HepG2 (cell line): ENCODE results near the gene SH3GLB2. TPM values are rescaled to one million over a fixed set of nuclear protein-coding genes. Genes with fewer than 3 reads are reported as not detected.
A peak's percentile ranks its signal among the peaks of the same experiment; 100 is the strongest.

Experiments
- BRCA1 ChIP-seq: sonication (generic); formaldehyde crosslinking; IDR thresholded peaks from 2 replicates; pipeline ENCODE4 v1.4.0; 2020; ENCODE audit warnings: missing genetic modification reagents
- ELK4 ChIP-seq: sonication (generic); formaldehyde crosslinking; IDR thresholded peaks from 2 replicates; pipeline ENCODE4 v1.9.0; 2021; ENCODE audit warnings: missing genetic modification reagents, borderline replicate concordance
- GZF1 ChIP-seq: sonication (generic); formaldehyde crosslinking; IDR thresholded peaks from 2 replicates; pipeline ENCODE4 v1.5.1; 2020; ENCODE audit warnings: mild to moderate bottlenecking, missing genetic modification reagents
- HIC2 ChIP-seq: sonication (generic); formaldehyde crosslinking; IDR thresholded peaks from 2 replicates; pipeline ENCODE4 v1.9.0; 2022; ENCODE audit warnings: low read depth, missing genetic modification reagents
- KDM4B ChIP-seq: sonication (generic); formaldehyde crosslinking; IDR thresholded peaks from 2 replicates; pipeline ENCODE4 v1.4.0; 2020; ENCODE audit warnings: missing genetic modification reagents
- KLF11 ChIP-seq: IDR thresholded peaks from 2 replicates; pipeline ENCODE4 v1.6.1; 2016; ENCODE audit warnings: missing compliant biosample characterization
- KLF9 ChIP-seq: IDR thresholded peaks from 2 replicates; pipeline ENCODE4 v1.6.1; 2016; ENCODE audit warnings: low read depth
- MIER3 ChIP-seq: IDR thresholded peaks from 2 replicates; pipeline ENCODE4 v1.6.1; 2016; ENCODE audit warnings: missing compliant biosample characterization, borderline replicate concordance
- MTA1 ChIP-seq: sonication (generic); formaldehyde crosslinking; IDR thresholded peaks from 2 replicates; pipeline ENCODE4 v1.4.0; 2020; ENCODE audit warnings: missing genetic modification reagents, mild to moderate bottlenecking, borderline replicate concordance
- MXD4 ChIP-seq: IDR thresholded peaks from 2 replicates; pipeline ENCODE4 v1.6.1; 2016; ENCODE audit warnings: mild to moderate bottlenecking, missing biosample characterization, missing genetic modification reagents
- NFYC ChIP-seq: IDR thresholded peaks from 2 replicates; pipeline ENCODE4 v1.6.1; 2016; ENCODE audit warnings: missing genetic modification reagents, missing compliant biosample characterization
- PCBP2 ChIP-seq: fragments of 200-400 bp; formaldehyde crosslinking; optimal IDR thresholded peaks from 2 replicates; pipeline ENCODE3; 2018; ENCODE audit warnings: low read length, low read depth; ENCODE audit not compliant: poor library complexity, severe bottlenecking
- RORA ChIP-seq: sonication (generic); formaldehyde crosslinking; IDR thresholded peaks from 2 replicates; pipeline ENCODE4 v1.5.0; 2020; ENCODE audit warnings: mild to moderate bottlenecking, missing genetic modification reagents, moderate library complexity
- SIN3A ChIP-seq: IDR thresholded peaks from 2 replicates; pipeline ENCODE4 v1.6.1; 2011; ENCODE audit warnings: low read depth, mild to moderate bottlenecking, control low read depth, low read length, borderline replicate concordance
- TFE3 ChIP-seq: IDR thresholded peaks from 2 replicates; pipeline ENCODE4 v1.6.1; 2016
- ZBTB26 ChIP-seq: IDR thresholded peaks from 2 replicates; pipeline ENCODE4 v1.6.1; 2016; ENCODE audit warnings: missing compliant biosample characterization, missing genetic modification reagents, borderline replicate concordance
- ZFP1 ChIP-seq: IDR thresholded peaks from 2 replicates; pipeline ENCODE4 v1.6.1; 2016
- ZNF3 ChIP-seq: IDR thresholded peaks from 2 replicates; pipeline ENCODE4 v1.7.0; 2017; ENCODE audit warnings: inconsistent platforms
- ZNF329 ChIP-seq: sonication (generic); formaldehyde crosslinking; IDR thresholded peaks from 2 replicates; pipeline ENCODE4 v1.9.0; 2021; ENCODE audit warnings: low read depth, mild to moderate bottlenecking, missing genetic modification reagents
- ZNF431 ChIP-seq: sonication (generic); formaldehyde crosslinking; IDR thresholded peaks from 2 replicates; pipeline ENCODE4 v1.9.0; 2022; ENCODE audit warnings: missing genetic modification reagents, low read depth, mild to moderate bottlenecking, borderline replicate concordance
- ZNF484 ChIP-seq: sonication (generic); formaldehyde crosslinking; IDR thresholded peaks from 2 replicates; pipeline ENCODE4 v1.5.1; 2020; ENCODE audit warnings: mild to moderate bottlenecking, low read depth, missing genetic modification reagents, borderline replicate concordance
- ZNF556 ChIP-seq: sonication (generic); formaldehyde crosslinking; IDR thresholded peaks from 2 replicates; pipeline ENCODE4 v1.4.0; 2020; ENCODE audit warnings: mild to moderate bottlenecking, missing genetic modification reagents, borderline replicate concordance
- ZNF704 ChIP-seq: sonication (generic); formaldehyde crosslinking; IDR thresholded peaks from 2 replicates; pipeline ENCODE4 v1.8.1; 2023; ENCODE audit warnings: mild to moderate bottlenecking, inconsistent platforms, moderate library complexity, missing genetic modification reagents, borderline replicate concordance
- ZNF83 ChIP-seq: sonication (generic); formaldehyde crosslinking; IDR thresholded peaks from 2 replicates; pipeline ENCODE4 v1.4.0; 2020; ENCODE audit warnings: missing genetic modification reagents, mild to moderate bottlenecking, borderline replicate concordance
- polyA plus RNA-seq, 8 experiments: library from polyadenylated mRNA; depleted of rRNA in 3 of 8; stranded (reverse) in 7 of 8; unstranded in 1 of 8; fragments of >200 nt; fragmentation: Illumina TruSeq in 4 of 8; extraction: Trizol in 4 of 8; gene quantifications; 2 replicates each; pipeline versions ENCODE4 v1.2.1 to v1.2.3, GENCODE V29; 2011 to 2016; ENCODE audit warnings: low read depth in 4 of 8, missing spikeins in 1 of 8, mixed read lengths in 1 of 8; ENCODE audit not compliant: insufficient read depth in 1 of 8
- total RNA-seq, 5 experiments: library from RNA; depleted of rRNA; stranded (reverse); fragments of >200 nt; fragmentation: Illumina TruSeq; extraction: Trizol; gene quantifications; 2 replicates each; pipeline ENCODE4 v1.2.3, GENCODE V29; 2016; ENCODE audit warnings: low read depth in 1 of 5

Gene SH3GLB2
- total and polyA plus RNA-seq, 2 of the 13 experiments (the other 11 are each of a cell fraction or from before 2014, with no cell fraction given): 24.0 to 40.6 TPM

GRCh38 chr9:129036241-129036922 lies 8.3 kb upstream of the SH3GLB2 start, which contains the start of gene MIGA2 (continued):
- TF ChIP-seq ZBTB26: peak; percentile 16; the same call in 1 of the 2 replicates
- peak; percentile 82; the same call in 1 of the 2 replicates for TF ChIP-seq SIN3A
- TF ChIP-seq NFYC: peak; percentile 87
- no peak for TF ChIP-seq KLF9 (CRISPR knock-in tag)
- TF ChIP-seq PCBP2: no peak
- peak; percentile 48; the same call in 1 of the 2 replicates for TF ChIP-seq MIER3
- TF ChIP-seq ZNF431 (CRISPR knock-in tag): no peak
- no peak for TF ChIP-seq ZNF484
- TF ChIP-seq TFE3 (CRISPR knock-in tag): peak; percentile 70; the same call in 1 of the 2 replicates
- TF ChIP-seq ZNF3: no peak
- TF ChIP-seq ZFP1 (CRISPR knock-in tag): no peak
- TF ChIP-seq RORA (CRISPR knock-in tag): no peak
- TF ChIP-seq MTA1 (CRISPR knock-in tag): no peak
- TF ChIP-seq ZNF556: peak; percentile 83; the same call in 1 of the 2 replicates
- TF ChIP-seq KDM4B (CRISPR knock-in tag): no peak
- TF ChIP-seq ZNF704 (CRISPR knock-in tag): no peak
- TF ChIP-seq BRCA1 (CRISPR knock-in tag): no peak
- no peak for TF ChIP-seq ZNF329
- TF ChIP-seq KLF11 (CRISPR knock-in tag): peak; percentile 89; the same call in 1 of the 2 replicates
- peak; percentile 37 for TF ChIP-seq HIC2 (CRISPR knock-in tag)
- TF ChIP-seq ZNF83: 0 out of 2 replicates have a peak, but pooled peaks have one; percentile 41
- peak; percentile 41; the same call in 1 of the 2 replicates for TF ChIP-seq MXD4 (CRISPR knock-in tag)
- TF ChIP-seq ELK4 (CRISPR knock-in tag): no peak
- TF ChIP-seq GZF1 (CRISPR knock-in tag): no peak
